Hepatocyte (in vitro differentiated cells): ENCODE results near the gene SPECC1.

ENCODE experiments used
- CTCF ChIP-seq: fragments of 200-600 bp; sonication (generic); IDR thresholded peaks from 2 replicates; pipeline ENCODE4 v1.5.1; 2016; ENCODE audit warnings: antibody characterized with exemption, mild to moderate bottlenecking; ENCODE audit not compliant: poor library complexity
- EZH2 ChIP-seq: fragments of 200-600 bp; sonication (generic); IDR thresholded peaks from 2 replicates; pipeline ENCODE4 v1.6.1; 2016; ENCODE audit warnings: antibody characterized with exemption, mild to moderate bottlenecking, borderline replicate concordance
- EZH2phosphoT487 ChIP-seq: fragments of 200-600 bp; sonication (generic); IDR thresholded peaks from one replicate; pipeline ENCODE4 v1.6.1; 2018; ENCODE audit warnings: antibody characterized with exemption, mild to moderate bottlenecking, low read depth, moderate library complexity; ENCODE audit not compliant: unreplicated experiment, severe bottlenecking

GRCh38 chr17:20179041-20179440 is 169.9 kb downstream of the SPECC1 start:
- no peak for TF ChIP-seq CTCF
- TF ChIP-seq EZH2 = no peak
- no peak for TF ChIP-seq EZH2phosphoT487
